ENCODE results near the gene NLK.

The NLK gene

GRCh38 chr17:28133562-28133970 is 91.1 kb downstream of the NLK start:
- Histone ChIP-seq H3K27me3 (ENCODE audit: insufficient read depth, low read length, poor library complexity) (no peaks in the 10 kb centered on the region), H3K4me1 (ENCODE audit: insufficient read depth, low read length) (no peaks in the 10 kb centered on the region), H3K27ac (ENCODE audit: low read length) (no peak overlapping the region), H3K4me2 (ENCODE audit: insufficient read depth, low read length) (no peak overlapping the region), H4K20me1 (ENCODE audit: insufficient read depth, low read length) (no peaks in the 10 kb centered on the region), H3K9ac (ENCODE audit: low read depth, low read length) (no peak overlapping the region), H3K4me3 (ENCODE audit: low read depth in 1 of 2, low read length in 2 of 2) (no peak overlapping the region), H3K36me3 (ENCODE audit: insufficient read depth, low read length) (peaks cover 9% of the 10 kb centered on the region), H3K79me2 (ENCODE audit: insufficient read depth, low read length) (no peaks in the 10 kb centered on the region), H2AFZ (ENCODE audit: low read depth, low read length) (no peak overlapping the region), H3K9me3 (ENCODE audit: insufficient read depth, low read length, severe bottlenecking) (no peaks in the 10 kb centered on the region)
- ATAC-seq (ENCODE audit: insufficient read depth, low read depth) (no peak), DNase-seq (no peak)
- no peak for TF ChIP-seq EZH2 (IDR thresholded peaks at IDR 0.05; ENCODE audit: borderline replicate concordance, low read depth, low read length, severe bottlenecking)
- TF ChIP-seq CTCF (IDR thresholded peaks at IDR 0.05; ENCODE audit: borderline replicate concordance, extremely low read depth, low read length, poor library complexity, severe bottlenecking) = no peak

- DNase-seq = no peak
- Histone ChIP-seq H3K4me3 (ENCODE audit: low read depth in 1 of 2, low read length in 2 of 2) (no peak overlapping the region), H3K36me3 (ENCODE audit: insufficient read depth, low read length) (peaks cover 9% of the 10 kb centered on the region), H3K79me2 (ENCODE audit: insufficient read depth, low read length) (no peaks in the 10 kb centered on the region), H3K4me1 (ENCODE audit: insufficient read depth, low read length) (no peaks in the 10 kb centered on the region), H3K27me3 (ENCODE audit: insufficient read depth, low read length, poor library complexity) (no peaks in the 10 kb centered on the region), H3K4me2 (ENCODE audit: insufficient read depth, low read length) (no peak overlapping the region), H2AFZ (ENCODE audit: low read depth, low read length) (no peak overlapping the region), H3K27ac (ENCODE audit: low read length) (no peak overlapping the region), H3K9me3 (ENCODE audit: insufficient read depth, low read length, severe bottlenecking) (no peaks in the 10 kb centered on the region), H4K20me1 (ENCODE audit: insufficient read depth, low read length) (no peaks in the 10 kb centered on the region), H3K9ac (ENCODE audit: low read depth, low read length) (no peak overlapping the region)
- TF ChIP-seq EZH2 (IDR thresholded peaks at IDR 0.05; ENCODE audit: borderline replicate concordance, low read depth, low read length, severe bottlenecking) (no peak), CTCF (IDR thresholded peaks at IDR 0.05; ENCODE audit: borderline replicate concordance, extremely low read depth, low read length, poor library complexity, severe bottlenecking) (peak; percentile 27)
- no peak for ATAC-seq (ENCODE audit: insufficient read depth, low read depth)
Observed at GRCh38 chr17:28136923-28137322, 94.4 kb downstream of the NLK start.

- DNase-seq = no peak
- Histone ChIP-seq H3K27ac (ENCODE audit: low read length) (no peak overlapping the region), H3K27me3 (ENCODE audit: insufficient read depth, low read length, poor library complexity) (no peaks in the 10 kb centered on the region), H3K9me3 (ENCODE audit: insufficient read depth, low read length, severe bottlenecking) (no peaks in the 10 kb centered on the region), H4K20me1 (ENCODE audit: insufficient read depth, low read length) (no peaks in the 10 kb centered on the region), H3K36me3 (ENCODE audit: insufficient read depth, low read length) (no peaks in the 10 kb centered on the region), H3K79me2 (ENCODE audit: insufficient read depth, low read length) (no peaks in the 10 kb centered on the region), H3K4me3 (ENCODE audit: low read depth in 1 of 2, low read length in 2 of 2) (no peak overlapping the region), H3K4me2 (ENCODE audit: insufficient read depth, low read length) (no peak overlapping the region), H3K9ac (ENCODE audit: low read depth, low read length) (no peak overlapping the region), H3K4me1 (ENCODE audit: insufficient read depth, low read length) (no peaks in the 10 kb centered on the region), H2AFZ (ENCODE audit: low read depth, low read length) (no peak overlapping the region)
- no peak for ATAC-seq (ENCODE audit: insufficient read depth, low read depth)
- TF ChIP-seq CTCF (IDR thresholded peaks at IDR 0.05; ENCODE audit: borderline replicate concordance, extremely low read depth, low read length, poor library complexity, severe bottlenecking) (no peak), EZH2 (IDR thresholded peaks at IDR 0.05; ENCODE audit: borderline replicate concordance, low read depth, low read length, severe bottlenecking) (no peak)
Observed at GRCh38 chr17:28139822-28140221, 97.3 kb downstream of the NLK start.

- H2AFZ ChIP-seq (ENCODE audit: low read depth, low read length) = no peak overlapping the region
- no peak overlapping the region for H3K9ac ChIP-seq (ENCODE audit: low read depth, low read length)
- H3K27ac ChIP-seq (ENCODE audit: low read length) = no peak overlapping the region
- ATAC-seq (ENCODE audit: insufficient read depth, low read depth) (no peak), DNase-seq (no peak)
- H4K20me1 ChIP-seq (ENCODE audit: insufficient read depth, low read length) = no peaks in the 10 kb centered on the region
- no peak overlapping the region for H3K4me3 ChIP-seq (ENCODE audit: low read depth in 1 of 2, low read length in 2 of 2)
- H3K4me2 ChIP-seq (ENCODE audit: insufficient read depth, low read length) = no peak overlapping the region
- H3K4me1 ChIP-seq (ENCODE audit: insufficient read depth, low read length) = no peaks in the 10 kb centered on the region
- no peaks in the 10 kb centered on the region for H3K9me3 ChIP-seq (ENCODE audit: insufficient read depth, low read length, severe bottlenecking)
- no peaks in the 10 kb centered on the region for H3K79me2 ChIP-seq (ENCODE audit: insufficient read depth, low read length)
- no peak for TF ChIP-seq EZH2 (IDR thresholded peaks at IDR 0.05; ENCODE audit: borderline replicate concordance, low read depth, low read length, severe bottlenecking)
- no peak for TF ChIP-seq CTCF (IDR thresholded peaks at IDR 0.05; ENCODE audit: borderline replicate concordance, extremely low read depth, low read length, poor library complexity, severe bottlenecking)
- no peaks in the 10 kb centered on the region for H3K27me3 ChIP-seq (ENCODE audit: insufficient read depth, low read length, poor library complexity)
- H3K36me3 ChIP-seq (ENCODE audit: insufficient read depth, low read length) = no peaks in the 10 kb centered on the region
Observed at GRCh38 chr17:28141313-28141712, 98.8 kb downstream of the NLK start.
